IPS-11a (cell line): Measurements from ENCODE around the gene LIPM.

Experiments
- H3K4me3 ChIP-seq: one replicate; pipeline ENCODE4 v1.5.1; 2013; ENCODE audit warnings: low read depth, low read length, control low read depth

The LIPM gene

DNA sequence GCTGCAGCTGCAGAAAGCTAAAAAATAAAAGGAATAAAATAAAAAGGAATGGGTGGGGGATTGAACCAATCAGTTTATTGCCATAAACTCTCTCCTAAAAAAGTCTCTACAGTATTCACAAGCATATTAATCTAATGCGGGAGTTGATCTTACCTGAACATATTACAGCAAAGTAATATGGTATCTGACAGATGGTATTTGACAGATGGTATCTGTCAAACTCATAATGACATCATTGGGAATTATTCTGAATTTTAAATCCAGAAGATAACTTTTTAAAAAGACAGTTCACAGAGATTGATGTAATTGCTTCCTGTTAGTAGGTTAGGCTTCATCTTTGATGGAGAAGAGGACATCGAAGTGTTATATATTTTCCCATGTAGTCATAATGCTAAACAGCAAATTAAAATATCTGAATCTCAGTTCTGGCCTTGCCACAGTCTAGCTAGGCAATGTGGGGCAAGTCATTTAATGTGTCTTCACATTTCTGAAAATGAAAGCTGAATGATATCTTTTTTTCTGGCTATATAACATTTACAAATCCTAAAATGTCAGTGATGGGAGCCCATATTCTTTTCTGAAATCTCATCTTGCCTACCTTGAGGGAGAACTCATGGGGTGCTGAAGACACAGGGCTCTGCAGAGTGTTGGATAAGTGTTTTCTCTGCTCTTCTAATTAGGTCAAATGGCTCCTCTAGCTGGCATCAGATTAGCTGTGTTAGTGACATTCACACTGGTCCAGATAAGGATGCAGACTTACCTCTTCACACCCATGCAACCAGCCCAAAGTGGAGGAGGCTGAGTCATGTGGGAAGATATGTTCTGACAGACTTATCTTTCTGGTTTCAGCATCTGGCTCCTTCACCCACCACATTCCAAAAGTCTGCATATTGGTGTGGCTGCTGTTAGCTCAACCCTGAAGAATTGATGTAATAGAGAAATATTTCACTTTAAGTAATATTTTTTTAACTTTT is 2.1 kb upstream of the LIPM start:
- H3K4me3 ChIP-seq = no peak overlapping the region

DNA sequence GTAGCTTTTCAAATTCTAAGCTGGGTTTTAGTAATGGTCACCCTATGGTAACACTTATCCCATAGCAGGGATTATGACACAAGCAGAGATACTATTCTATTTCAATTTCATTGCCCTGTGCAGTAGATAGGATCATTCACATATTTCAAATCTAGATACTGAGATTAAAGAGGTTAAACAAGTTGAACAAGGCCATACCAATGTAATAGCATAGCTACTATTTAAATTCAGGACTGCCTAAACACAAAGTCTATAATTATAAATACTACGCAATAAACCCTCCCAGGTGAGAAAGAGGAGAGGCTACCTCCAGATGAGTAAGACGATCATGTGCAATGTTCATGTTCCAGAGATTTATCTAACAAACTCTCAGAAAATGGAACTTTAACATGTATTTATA is 1.1 kb downstream of the LIPM start:
- no peak overlapping the region for H3K4me3 ChIP-seq

DNA sequence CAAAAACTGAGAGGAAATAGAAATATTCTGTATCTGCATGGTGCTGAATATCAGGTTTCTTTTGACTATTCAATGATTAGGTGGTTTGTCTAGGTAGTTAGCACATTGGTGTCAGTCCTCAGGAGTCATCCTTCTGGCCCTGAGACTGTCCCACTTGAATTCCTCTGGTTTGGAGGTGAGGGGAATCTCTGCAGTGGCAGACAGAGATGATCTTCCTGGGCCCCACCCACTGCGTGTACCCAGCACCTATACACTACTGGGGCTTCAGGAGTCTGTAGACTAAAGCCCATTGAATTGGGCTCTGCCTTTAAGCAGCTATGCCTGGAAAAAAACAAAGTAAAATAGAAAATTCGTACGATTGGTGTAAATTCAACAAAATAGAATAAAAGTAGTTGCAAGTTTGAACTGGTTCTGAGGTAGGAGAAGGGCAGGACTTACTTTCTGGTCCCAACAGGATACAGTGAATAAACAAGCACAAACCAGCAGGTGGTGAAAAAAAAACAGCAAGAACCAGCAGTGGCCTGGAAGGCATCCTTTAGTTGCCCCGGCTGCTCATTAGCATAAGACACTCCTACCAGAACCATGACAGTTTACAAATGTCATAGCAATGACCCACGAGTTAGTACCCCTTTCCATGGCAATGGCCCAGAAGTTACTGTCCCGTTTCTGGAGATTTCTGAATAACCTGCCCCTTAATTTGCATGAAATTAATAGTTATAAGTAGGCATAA is 1.7 kb downstream of the LIPM start:
- no peak overlapping the region for H3K4me3 ChIP-seq

DNA sequence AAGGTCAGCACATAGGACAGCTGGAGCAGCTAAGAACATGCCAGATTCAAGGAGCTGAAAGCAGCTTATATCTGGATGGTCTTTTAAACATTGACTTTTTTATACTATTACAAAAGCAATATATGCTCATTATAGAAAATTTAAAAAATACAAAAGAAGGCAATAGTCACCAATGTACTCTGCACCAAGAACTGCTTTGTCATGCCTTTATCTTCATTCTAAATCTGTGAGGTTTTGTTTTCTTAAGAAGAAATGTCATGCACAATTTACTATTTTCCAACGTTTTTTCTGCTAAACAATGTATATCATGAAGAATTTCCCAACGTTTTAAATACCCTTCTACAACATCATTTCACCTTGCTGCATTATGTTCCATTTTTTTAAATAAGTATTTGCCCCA is 2.8 kb downstream of the LIPM start:
- H3K4me3 ChIP-seq = no peak overlapping the region

DNA sequence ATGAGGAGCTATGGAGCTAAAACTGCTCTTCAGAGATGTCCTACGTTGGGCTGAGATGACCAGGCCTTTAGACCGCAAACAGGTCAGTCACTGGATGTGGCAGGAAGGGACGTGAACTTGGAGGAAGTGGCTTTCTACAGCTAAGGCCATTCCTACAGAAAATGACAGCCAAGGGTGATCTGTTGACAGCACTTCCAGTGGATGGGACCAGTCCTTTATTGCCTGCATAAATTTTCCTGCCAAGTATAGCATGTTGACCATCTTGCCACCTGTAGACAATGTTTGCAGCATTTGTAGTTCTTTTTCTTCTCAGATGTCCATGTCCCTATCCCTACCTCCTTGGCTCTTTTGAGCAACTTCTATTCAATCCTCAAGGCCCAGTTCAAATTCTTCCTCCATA is 3.4 kb downstream of the LIPM start:
- H3K4me3 ChIP-seq = no peak overlapping the region

DNA sequence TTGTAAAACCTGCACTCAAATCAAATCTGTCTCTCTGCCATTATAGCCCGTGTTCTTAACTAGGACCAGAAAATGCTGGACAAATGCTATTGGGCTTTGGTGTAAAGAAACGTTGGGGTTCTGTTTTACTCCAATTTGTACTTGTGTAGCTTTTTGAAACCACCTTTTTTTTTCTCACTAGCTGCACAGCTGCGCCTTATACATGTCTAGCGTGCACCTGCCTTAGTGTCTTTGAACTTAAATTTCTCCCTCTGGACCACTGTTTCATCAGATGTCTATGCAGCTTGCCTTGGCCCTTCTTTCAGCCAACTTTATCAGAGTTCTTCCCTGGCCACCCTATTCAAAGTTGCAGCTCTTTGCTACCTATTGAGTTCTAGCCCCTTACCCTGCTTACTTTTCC is 7.1 kb downstream of the LIPM start:
- H3K4me3 ChIP-seq = no peak overlapping the region

DNA sequence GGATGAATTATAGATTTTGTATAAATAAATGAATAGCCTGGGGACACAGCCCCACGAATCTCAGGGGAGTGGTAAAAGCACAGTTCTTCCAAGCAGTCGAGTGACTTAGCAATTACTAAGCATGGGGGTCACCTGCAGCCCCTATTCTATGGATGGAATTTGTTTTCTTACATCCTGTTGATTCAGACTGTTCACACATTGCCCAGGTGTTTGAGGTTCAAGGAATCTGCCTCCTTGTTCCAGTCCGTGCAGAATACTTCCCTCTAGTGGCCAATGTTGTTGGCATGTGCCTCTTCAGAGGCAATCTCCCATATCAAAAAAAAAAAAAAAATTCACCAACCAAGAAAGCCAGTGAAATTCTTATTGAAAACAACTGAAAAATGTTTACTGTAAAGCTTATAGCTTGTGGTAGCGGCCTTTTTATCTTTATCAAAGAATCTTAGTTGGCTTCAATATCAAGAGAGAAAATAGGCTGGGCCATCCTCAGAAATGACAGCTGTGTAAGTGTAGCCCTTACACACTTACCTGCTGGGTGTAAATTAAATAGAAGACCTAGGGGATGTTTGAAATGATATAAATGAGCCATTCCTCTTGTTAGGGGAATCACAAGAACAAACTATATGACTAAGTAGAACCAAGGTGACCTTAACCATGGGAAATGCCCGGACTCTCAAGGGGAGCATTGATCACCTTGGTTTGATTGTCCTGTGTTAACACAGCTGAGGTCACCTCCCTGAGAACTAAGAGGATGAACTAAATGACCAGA is 7.8 kb downstream of the LIPM start:
- no peak overlapping the region for H3K4me3 ChIP-seq

DNA sequence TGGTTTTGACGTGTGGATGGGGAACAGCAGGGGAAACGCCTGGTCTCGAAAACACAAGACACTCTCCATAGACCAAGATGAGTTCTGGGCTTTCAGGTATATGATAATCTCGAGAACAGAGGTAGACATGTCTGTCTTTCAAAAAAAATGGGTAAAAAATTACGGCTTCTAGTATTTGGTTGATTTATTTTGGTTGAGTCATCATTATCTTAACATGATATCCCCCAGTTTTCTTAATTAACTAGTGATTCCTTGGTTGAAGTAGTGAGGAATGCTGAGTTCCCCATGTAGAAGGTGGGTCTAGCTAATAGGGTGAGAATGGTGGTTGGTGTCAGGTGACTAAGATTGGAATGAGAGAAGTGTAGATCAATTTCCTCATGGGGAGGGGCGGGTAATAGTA is 10.7 kb downstream of the LIPM start:
- no peak overlapping the region for H3K4me3 ChIP-seq

DNA sequence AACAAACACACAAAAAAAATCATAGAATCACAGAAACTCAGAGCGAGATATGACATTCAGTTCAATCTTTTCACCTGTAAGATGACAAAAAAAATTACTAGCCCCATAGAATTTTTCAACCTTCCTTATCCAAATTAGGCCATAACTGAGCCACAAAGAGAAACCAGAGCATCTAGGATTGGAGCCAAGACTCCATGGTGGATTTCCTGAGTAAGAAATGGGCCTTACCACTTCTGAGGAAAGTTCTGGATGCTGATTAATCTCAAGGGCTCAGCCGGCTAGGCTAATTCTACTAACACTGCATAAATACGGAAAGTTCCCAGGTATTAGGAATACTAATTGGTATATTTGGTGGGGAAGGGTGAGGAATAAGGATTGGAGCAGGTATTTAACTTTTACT is 16.8 kb downstream of the LIPM start:
- no peak overlapping the region for H3K4me3 ChIP-seq

DNA sequence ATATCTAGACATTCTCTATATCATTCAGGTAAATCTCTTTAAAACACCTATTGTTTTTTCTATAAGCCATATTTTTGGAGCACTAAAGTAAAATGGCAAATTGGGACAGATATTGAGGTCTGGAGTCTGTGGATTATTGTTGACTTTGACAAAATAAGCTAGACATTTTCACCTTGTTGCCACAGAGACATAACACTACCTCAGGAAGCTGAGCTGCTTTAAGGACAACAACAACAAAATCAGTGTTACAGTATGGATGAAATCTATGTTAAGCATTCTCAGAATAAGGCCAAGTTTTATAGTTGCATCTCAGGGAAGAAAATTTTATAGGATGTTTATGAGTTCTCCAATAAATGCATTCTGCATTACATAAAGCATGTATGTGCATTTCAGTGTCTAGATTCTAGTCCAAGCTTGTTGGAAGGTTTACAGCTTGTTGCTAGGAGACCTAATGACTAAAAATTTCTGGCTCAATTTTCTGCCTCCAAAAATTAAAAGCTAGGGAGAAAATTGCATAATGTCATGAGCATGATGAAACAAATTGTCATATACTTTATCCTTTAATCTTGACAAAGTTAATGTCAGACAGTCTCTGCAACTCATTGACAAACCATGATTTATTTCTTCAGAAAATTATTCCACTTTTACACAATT is 18.3 kb downstream of the LIPM start:
- H3K4me3 ChIP-seq = no peak overlapping the region

DNA sequence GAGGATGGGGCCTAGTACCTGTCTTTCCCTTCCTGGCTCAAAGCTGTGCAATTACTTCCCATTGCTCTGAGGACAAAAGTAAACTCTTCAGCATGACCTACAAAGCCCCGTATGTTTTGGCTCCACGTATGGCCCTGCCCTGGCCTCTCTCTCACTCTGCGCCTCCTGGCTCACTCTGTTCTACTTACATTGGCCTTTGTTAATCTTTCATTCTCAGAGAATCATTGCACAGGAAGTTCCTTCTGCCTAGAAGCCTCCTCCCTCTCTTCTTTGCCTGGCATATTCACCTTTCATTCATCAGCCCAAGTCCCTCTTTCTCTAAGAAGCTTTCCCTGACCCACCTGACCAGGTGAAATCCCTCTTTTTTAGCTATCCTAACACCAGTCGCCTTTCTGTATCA is 23.9 kb downstream of the LIPM start:
- no peak overlapping the region for H3K4me3 ChIP-seq

DNA sequence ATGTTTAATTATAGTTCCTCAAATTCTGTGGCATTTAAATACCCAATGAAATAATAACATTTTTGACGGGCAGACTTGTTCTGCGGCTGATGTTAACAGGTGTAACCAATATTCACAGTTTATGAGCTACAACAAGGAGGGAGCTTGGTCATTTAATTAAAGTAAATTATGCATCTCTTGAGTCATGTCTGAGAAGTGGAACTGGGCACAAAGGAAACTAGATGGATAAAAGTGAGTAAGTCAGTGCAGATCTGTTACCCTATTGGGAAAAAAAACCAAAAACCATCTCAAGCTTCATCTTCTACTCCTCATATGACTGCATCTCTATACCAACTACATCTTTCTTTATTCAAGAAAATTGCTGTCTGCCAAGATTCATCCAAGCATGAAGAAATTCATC is 25.1 kb downstream of the LIPM start:
- no peak overlapping the region for H3K4me3 ChIP-seq

DNA sequence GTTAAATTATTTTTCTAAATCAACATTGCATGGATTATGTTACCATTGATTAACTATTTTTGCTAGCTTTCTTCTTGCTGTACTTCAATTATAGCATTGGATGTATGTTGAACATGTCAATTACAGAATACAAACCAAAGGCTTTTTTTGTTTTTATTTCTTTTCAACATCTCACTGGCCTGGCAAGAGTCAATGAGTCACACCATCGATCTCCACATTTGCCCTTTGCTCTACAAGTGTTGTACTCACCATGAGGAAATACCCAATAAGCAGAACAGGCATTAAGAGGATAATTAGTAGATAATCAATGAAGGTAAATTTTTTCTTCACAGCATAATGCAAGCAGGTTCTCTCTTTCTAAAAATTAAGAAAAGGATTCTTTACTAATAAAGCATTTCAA is 25.8 kb downstream of the LIPM start:
- no peak overlapping the region for H3K4me3 ChIP-seq

DNA sequence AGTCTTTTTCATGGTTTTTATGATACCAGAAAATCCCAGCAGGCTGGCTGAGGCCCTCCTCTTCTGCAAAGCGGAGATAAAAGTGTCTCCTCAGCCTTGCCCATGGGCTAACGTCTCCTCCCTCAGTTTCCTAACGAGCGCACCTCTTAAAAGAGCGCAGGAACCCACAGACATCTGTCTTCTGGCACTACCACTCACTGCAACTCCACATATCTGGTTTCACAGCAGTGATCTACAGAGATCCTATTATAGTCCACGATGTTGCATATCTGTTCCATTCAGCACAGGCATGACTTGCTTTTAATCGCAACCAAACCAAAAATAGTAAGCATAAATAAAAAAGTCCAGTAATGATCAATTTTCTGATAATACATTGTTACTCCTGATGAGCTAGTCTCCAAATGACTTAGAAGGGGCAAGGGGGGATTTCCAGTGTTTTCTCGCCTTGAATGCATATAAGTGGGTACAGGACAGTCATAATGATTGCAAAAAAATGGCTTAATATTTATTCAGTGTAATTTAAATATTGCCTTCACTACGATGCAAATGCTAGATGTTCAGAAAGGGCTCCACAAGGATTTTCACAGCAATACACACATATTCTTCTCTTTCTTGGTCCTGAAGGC is 28.2 kb downstream of the LIPM start:
- no peak overlapping the region for H3K4me3 ChIP-seq

DNA sequence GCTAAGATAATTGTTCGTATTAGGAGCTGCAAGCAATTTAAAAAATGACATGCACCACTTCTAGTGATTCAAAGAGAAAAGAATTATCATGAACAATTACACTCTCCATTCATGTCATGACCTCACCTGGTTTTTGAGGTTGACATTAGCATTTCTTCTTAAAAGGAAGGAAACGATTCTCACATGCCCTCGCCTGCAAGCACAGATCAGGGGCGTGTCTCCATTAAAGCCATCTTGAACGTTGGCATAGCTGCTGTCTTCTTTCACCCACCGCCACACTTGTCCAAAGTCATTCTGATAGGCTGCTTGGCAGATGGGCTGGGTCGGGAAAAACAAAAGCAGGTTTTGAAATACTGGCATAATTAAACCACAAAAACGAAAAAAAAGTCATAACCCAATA is 29.2 kb downstream of the LIPM start:
- no peak overlapping the region for H3K4me3 ChIP-seq

DNA sequence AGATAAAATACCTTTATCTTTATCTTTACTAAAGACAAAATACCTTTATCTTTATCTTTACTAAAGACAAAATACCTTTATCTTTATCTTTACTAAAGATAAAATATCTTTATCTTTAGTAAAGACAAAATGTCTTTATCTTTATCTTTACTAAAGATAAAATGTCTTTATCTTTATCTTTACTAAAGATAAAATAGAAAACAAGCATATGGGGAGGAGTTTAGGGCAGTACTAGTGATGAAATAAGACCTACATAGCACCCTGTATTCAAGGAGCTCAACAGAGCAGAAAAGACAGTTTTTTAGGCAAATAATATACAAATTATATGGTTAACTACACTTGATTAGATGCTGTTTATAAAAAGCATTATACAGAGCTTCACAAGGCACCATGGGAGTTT is 29.8 kb downstream of the LIPM start:
- no peak overlapping the region for H3K4me3 ChIP-seq

DNA sequence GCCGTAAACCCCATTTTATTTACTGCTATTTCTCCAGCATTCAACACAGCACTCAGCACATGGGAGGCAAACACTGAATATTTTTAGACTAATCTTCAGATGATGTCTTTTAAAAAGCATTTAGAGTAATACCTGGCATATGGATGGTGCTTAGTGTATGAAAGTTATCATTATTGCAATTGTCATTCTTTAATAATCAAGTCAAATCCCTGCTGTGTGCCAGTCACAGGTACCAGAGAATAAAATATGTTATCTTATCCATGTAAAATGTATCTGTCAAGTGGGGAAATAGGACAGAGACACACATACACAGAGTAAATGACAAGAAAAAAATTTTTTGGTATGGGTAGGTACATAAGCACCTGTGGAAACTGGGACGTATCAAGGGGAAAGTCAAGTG is 30.6 kb downstream of the LIPM start:
- H3K4me3 ChIP-seq = no peak overlapping the region

DNA sequence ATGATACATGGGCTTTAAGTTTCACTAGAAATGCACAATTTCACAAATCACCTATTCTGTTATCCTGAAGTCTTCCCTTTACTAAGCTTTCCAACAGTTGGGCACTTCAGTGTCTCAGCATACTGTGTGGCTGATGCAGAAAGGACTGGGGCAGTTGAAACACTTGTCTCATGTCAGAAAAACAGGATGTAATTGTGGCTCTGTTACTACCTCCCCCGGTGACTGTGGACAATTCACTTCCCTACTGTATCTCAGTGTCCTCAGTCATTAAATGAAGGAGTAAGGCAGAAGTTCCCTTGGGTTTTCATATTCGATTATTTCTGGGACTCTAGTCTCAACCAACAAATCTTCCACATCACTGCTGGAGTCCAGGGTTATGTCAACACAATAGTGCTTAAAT is 31.2 kb downstream of the LIPM start:
- no peak overlapping the region for H3K4me3 ChIP-seq

DNA sequence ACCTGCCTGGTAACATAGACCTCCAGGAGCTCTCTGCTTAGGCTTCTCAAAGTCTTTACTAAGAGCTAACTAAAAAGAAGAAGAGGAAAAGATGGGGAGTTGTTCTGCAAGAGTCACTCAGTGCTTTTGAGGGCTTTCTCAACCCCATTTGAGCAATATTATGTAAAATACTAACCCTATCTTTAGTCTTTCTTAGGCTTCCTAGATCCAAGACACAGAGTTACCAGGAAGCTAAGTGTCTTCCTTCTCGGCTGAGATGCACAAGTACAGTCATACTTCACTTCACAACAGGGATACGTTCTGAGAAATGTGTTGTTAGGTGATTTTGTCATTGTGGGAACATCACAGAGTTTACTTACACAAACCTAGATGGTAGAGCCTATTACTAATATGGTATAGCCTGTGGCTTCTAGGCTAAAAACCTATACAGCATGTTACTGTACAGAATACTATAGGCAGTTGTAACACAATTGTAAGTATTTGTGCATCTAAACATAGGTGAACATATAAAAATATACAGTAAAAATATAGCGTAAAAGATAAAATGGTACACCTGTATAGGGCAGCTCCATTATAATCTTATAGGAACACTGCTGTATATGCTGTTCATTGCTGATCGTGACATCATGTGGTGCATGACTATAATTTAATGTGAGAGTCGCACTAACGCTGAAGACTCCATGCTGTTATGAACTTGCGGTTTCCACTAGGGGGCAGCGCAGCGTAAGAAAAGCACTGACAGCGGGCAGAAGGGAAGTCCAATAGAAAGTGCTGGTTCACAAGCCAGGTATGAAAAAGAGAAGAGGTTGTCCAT is 32.8 kb downstream of the LIPM start:
- H3K4me3 ChIP-seq = no peak overlapping the region

DNA sequence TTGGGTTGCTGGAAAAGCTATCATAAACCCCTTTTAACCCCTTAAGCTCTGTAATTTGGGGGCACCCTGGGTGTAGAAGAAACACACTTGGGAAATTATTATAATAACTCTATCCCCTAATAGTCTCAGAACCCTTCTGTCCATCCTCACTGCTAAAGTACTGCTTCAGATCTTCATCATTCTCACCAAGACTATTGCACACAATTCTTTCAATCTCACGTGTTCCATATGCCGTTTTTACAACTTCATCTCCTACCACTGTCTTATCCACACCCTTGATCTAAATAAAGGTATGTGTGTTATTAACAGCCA is 33.3 kb downstream of the LIPM start:
- no peak overlapping the region for H3K4me3 ChIP-seq
